DMS 273 (cell line): ENCODE data around the gene ABI2.
A peak's percentile ranks its signal among the peaks of the same experiment; 100 is the strongest.

ENCODE experiments used
- DNase-seq: peaks from one replicate; lab custom pipeline; 2025; ENCODE audit not compliant: unreplicated experiment; lab: John Stamatoyannopoulos, UW

The ABI2 gene

DNA sequence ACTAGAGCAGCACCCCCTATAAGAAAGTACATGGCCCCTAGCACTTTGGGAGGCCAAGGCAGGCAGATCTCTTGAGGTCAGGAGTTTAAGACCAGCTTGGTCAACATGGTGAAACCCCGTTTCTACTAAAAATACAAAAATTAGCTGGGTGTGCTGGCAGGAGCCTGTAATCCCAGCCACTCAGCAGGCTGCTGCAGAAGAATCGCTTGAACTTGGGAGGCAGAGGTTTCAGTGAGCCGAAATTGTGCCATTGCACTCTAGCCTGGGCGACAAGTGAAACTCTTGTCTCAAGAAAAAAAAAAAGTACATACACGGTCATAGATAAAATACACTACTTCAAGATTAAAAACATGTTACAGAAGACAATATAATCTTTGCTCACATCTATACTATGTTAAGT is 143.1 kb downstream of the ABI2 start:
- no peak for DNase-seq

DNA sequence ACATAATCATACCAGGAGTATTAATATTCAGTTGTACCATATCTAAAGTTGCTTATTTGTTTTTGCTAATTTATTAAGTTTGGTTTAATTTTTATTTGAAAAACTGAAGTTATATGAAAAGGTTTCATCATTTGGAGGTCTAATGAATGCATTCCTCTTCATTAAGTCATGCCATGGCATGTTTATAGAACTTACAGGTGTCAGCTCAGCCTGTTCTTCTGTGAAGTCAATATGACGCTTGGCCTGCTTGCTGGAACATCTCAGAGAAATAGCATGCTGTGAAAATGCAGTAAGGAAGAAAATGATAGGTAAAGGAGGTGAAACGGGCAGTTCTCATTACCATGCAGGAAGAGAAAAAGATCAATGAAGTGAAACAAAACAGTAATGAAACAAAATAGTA is 148.7 kb downstream of the ABI2 start:
- no peak for DNase-seq

DNA sequence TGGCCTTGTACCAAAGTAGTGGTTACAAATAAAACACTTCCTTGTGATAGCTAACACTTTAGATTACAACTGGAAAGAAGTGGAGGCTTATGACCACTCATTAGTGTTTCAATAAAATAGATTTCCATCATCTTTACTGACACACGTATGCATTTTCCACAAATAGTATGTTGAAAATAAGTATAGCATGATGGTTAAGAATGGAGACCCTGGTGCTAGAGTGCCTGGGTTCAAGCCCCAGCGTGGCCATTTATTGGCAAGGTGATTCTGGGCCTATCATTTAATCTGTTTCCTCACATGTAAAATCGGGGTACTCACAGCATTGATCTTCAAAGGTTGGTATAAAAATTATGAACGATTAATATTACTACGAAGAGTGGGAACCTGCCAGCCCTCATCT is 152.4 kb downstream of the ABI2 start:
- no peak for DNase-seq

GRCh38 chr2:203484266-203485112 is 156.3 kb downstream of the ABI2 start:
- DNase-seq, result peak; percentile 46

DNA sequence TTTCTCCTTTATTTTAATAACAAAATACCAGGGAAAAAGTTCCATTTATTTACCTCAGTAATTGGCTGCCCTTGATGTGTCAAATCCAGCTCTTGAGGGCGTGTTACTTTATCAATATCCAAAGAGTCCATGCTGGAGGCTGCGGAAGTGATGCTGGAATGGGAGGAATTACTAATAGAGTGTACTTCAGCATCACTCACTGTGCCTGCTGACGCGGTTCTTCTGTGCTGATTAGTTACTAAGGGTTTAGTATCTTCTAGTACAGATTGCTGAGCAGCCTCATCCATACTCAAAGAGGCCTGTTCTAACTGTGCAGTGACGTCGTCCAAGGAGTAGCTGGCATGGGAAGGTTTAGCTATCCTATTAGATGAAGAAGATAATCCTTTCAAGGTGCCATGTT is 161.3 kb downstream of the ABI2 start:
- DNase-seq, result no peak

DNA sequence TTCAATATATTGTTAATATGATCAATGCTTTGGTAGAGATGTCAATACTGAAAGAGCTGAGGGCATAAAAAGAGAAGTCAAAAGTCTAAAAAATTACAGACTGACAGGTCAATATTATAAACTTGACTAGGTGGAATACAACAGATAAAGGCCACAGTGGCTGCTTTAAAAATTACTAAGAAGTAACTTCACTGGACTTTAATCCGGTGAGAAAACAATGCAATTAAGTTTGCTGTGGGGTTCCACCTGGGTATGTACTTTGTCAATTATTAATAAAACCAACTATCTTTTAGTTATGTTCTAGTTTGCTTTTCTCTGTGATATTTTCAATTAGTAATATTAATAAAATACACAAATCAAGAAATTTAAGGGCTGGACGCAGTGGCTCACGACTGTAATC is 162.2 kb downstream of the ABI2 start:
- no peak for DNase-seq

DNA sequence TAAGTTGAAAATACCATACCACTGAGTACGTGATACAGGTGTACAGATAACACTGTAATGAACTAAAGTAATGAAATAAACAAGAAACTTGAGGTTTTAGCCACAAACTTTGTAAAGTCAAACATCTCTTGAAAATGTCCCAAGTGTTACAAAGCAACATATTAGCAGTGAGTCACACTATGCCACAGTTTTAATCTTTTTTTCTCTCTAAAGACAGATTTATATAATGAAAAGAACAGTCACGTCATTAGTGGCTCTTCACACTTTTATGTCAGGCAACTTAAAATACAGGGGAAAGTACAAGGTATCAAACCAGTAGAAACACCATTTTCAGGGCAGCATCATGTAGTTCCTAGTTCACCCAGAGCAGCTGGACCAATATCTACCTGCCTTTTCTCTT is 164.8 kb downstream of the ABI2 start:
- DNase-seq, result no peak
